ENCODE results near the gene MSN.

The MSN gene

GRCh38 chrX:65673857-65674203, 6.4 kb downstream of the MSN start:
- no peak for DNase-seq (ENCODE audit: low read depth)
- H3K4me3 ChIP-seq (ENCODE audit: control insufficient read depth, low read depth, low read length), result no peak overlapping the region
- no peak for TF ChIP-seq CTCF (IDR thresholded peaks at IDR 0.05; ENCODE audit: control insufficient read depth, insufficient read depth, low read depth, low read length, missing control alignments)

DNA sequence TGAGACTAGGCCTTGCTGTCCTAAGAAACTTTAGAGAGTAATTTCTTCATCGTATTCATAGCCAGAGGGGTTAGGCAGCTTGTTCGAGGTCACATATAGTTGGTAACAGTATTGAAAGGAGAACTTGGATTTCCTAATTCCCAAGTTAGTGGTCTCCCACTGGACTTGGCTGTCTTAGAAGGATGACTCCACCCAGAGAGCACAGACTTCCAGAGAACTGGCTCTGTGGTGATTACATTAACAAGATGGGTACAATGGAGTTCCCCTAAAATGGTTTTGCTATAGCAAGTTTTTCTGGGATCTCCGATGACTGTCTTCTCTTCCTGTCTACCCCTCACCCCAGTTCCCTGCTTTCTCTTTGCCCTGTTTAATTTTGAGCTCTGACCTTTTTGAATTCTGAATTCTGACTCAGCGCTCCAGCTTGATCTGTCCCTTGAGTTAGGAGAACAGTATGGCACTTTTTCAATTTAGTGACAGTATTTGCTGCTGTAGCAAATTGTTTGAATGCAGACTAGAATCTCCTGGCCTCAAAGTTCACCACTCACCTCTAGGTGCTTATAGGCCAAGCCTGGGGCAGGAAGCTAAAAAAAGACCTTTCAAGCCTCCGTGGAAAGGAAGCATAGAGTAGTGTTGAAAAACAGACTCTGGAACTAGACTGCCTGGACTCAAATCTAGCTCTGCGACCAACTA, 6.9 kb downstream of the MSN start:
- TF ChIP-seq CTCF (IDR thresholded peaks at IDR 0.05; ENCODE audit: control insufficient read depth, insufficient read depth, low read depth, low read length, missing control alignments), result no peak
- H3K4me3 ChIP-seq (ENCODE audit: control insufficient read depth, low read depth, low read length), result no peak overlapping the region
- no peak for DNase-seq (ENCODE audit: low read depth)

- H3K4me3 ChIP-seq (ENCODE audit: control insufficient read depth, low read depth, low read length), result no peak overlapping the region
- TF ChIP-seq CTCF (IDR thresholded peaks at IDR 0.05; ENCODE audit: control insufficient read depth, insufficient read depth, low read depth, low read length, missing control alignments), result no peak
- DNase-seq (ENCODE audit: low read depth), result peak; percentile 63
Measured at GRCh38 chrX:65677954-65678469, 10.6 kb downstream of the MSN start.

GRCh38 chrX:65679071-65679540, 11.7 kb downstream of the MSN start:
- no peak overlapping the region for H3K4me3 ChIP-seq (ENCODE audit: control insufficient read depth, low read depth, low read length)
- TF ChIP-seq CTCF (IDR thresholded peaks at IDR 0.05; ENCODE audit: control insufficient read depth, insufficient read depth, low read depth, low read length, missing control alignments), result no peak
- DNase-seq (ENCODE audit: low read depth), result no peak

GRCh38 chrX:65681810-65682209, 14.4 kb downstream of the MSN start:
- no peak for DNase-seq (ENCODE audit: low read depth)
- no peak overlapping the region for H3K4me3 ChIP-seq (ENCODE audit: control insufficient read depth, low read depth, low read length)
- no peak for TF ChIP-seq CTCF (IDR thresholded peaks at IDR 0.05; ENCODE audit: control insufficient read depth, insufficient read depth, low read depth, low read length, missing control alignments)

DNA sequence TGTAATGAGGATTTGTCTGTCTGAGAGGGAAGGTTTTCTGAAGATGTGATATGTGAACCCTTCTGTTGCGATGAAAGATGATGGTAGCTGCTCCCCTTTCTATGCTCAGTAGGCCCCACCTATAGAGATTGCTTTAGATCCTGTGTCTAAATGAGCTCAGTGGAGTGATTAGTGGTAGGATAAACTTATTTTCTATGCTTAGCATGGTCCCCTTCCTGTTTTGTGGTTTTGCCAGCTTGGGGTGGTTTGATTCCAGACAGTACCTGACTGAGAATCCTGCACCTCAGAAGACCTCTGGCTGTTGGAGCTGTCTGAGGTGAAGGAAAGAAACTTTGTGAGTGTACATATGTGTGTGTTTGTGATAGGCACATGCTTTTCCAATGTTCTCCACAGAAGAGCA, 17.7 kb downstream of the MSN start:
- no peak for DNase-seq (ENCODE audit: low read depth)
- H3K4me3 ChIP-seq (ENCODE audit: control insufficient read depth, low read depth, low read length), result no peak overlapping the region
- no peak for TF ChIP-seq CTCF (IDR thresholded peaks at IDR 0.05; ENCODE audit: control insufficient read depth, insufficient read depth, low read depth, low read length, missing control alignments)
